Measurements from ENCODE around the gene SCAF8.

SCAF8 gene

GRCh38 chr6:154821638-154822037, 88.4 kb downstream of the SCAF8 start:
- TF ChIP-seq POLR2AphosphoS5 (IDR thresholded peaks at IDR 0.05; ENCODE audit: low read depth, low read length) (no peak), POU2F2 (IDR thresholded peaks at IDR 0.05; ENCODE audit: low read depth, low read length) (no peak), POLR2A (IDR thresholded peaks at IDR 0.05; ENCODE audit: low read depth, low read length) (no peak), SPI1 (IDR thresholded peaks at IDR 0.05; ENCODE audit: low read depth, low read length) (no peak), TAF1 (IDR thresholded peaks at IDR 0.05; ENCODE audit: low read depth, low read length) (no peak)
- DNase-seq (ENCODE audit: insufficient read length, low spot score) = no peak
- FAIRE-seq = peak; percentile 23

- TF ChIP-seq POLR2AphosphoS5 (IDR thresholded peaks at IDR 0.05; ENCODE audit: low read depth, low read length) = no peak
- TF ChIP-seq SPI1 (IDR thresholded peaks at IDR 0.05; ENCODE audit: low read depth, low read length) = no peak
- FAIRE-seq (no peak), DNase-seq (ENCODE audit: insufficient read length, low spot score) (no peak)
Measured at GRCh38 chr6:154822947-154823558, 89.8 kb downstream of the SCAF8 start.

GRCh38 chr6:154824076-154824475, 90.9 kb downstream of the SCAF8 start:
- DNase-seq (ENCODE audit: insufficient read length, low spot score) = no peak
- FAIRE-seq = no peak
- TF ChIP-seq POLR2A (IDR thresholded peaks at IDR 0.05; ENCODE audit: low read depth, low read length) = no peak

- no peak for TF ChIP-seq POLR2AphosphoS5 (IDR thresholded peaks at IDR 0.05; ENCODE audit: low read depth, low read length)
- DNase-seq (ENCODE audit: insufficient read length, low spot score) = no peak
- FAIRE-seq = no peak
Measured at GRCh38 chr6:154829970-154830369, 96.8 kb downstream of the SCAF8 start.

GRCh38 chr6:154830771-154831170, 97.6 kb downstream of the SCAF8 start:
- no peak for TF ChIP-seq PAX5 (IDR thresholded peaks at IDR 0.05; ENCODE audit: insufficient read depth, low read length, severe bottlenecking)
- FAIRE-seq = no peak
- DNase-seq (ENCODE audit: insufficient read length, low spot score) = no peak

GRCh38 chr6:154835307-154835706, 102.1 kb downstream of the SCAF8 start:
- DNase-seq (ENCODE audit: insufficient read length, low spot score) (no peak), FAIRE-seq (no peak)
- no peak for TF ChIP-seq POLR2A (IDR thresholded peaks at IDR 0.05; ENCODE audit: low read depth, low read length)
- TF ChIP-seq POLR2AphosphoS5 (IDR thresholded peaks at IDR 0.05; ENCODE audit: low read depth, low read length) = no peak
- no peak for TF ChIP-seq POU2F2 (IDR thresholded peaks at IDR 0.05; ENCODE audit: low read depth, low read length)
- TF ChIP-seq PAX5 (IDR thresholded peaks at IDR 0.05; ENCODE audit: insufficient read depth, low read length, severe bottlenecking) = no peak
- TF ChIP-seq TAF1 (IDR thresholded peaks at IDR 0.05; ENCODE audit: low read depth, low read length) = no peak

GRCh38 chr6:154839546-154839945, 106.3 kb downstream of the SCAF8 start:
- no peak for DNase-seq (ENCODE audit: insufficient read length, low spot score)
- no peak for TF ChIP-seq POLR2A (IDR thresholded peaks at IDR 0.05; ENCODE audit: low read depth, low read length)
- no peak for TF ChIP-seq TAF1 (IDR thresholded peaks at IDR 0.05; ENCODE audit: low read depth, low read length)
- no peak for TF ChIP-seq POU2F2 (IDR thresholded peaks at IDR 0.05; ENCODE audit: low read depth, low read length)
- TF ChIP-seq SPI1 (IDR thresholded peaks at IDR 0.05; ENCODE audit: low read depth, low read length) = no peak
- TF ChIP-seq PAX5 (IDR thresholded peaks at IDR 0.05; ENCODE audit: insufficient read depth, low read length, severe bottlenecking) = no peak
- TF ChIP-seq POLR2AphosphoS5 (IDR thresholded peaks at IDR 0.05; ENCODE audit: low read depth, low read length) = no peak
- no peak for FAIRE-seq

GRCh38 chr6:154840363-154840762, 107.1 kb downstream of the SCAF8 start:
- DNase-seq (ENCODE audit: insufficient read length, low spot score) (no peak), FAIRE-seq (no peak)
- no peak for TF ChIP-seq POLR2AphosphoS5 (IDR thresholded peaks at IDR 0.05; ENCODE audit: low read depth, low read length)
- no peak for TF ChIP-seq SPI1 (IDR thresholded peaks at IDR 0.05; ENCODE audit: low read depth, low read length)
- no peak for TF ChIP-seq PAX5 (IDR thresholded peaks at IDR 0.05; ENCODE audit: insufficient read depth, low read length, severe bottlenecking)

GRCh38 chr6:154841109-154841508, 107.9 kb downstream of the SCAF8 start:
- DNase-seq (ENCODE audit: insufficient read length, low spot score) (no peak), FAIRE-seq (peak; percentile 26)
- TF ChIP-seq POLR2AphosphoS5 (IDR thresholded peaks at IDR 0.05; ENCODE audit: low read depth, low read length) (no peak), POU2F2 (IDR thresholded peaks at IDR 0.05; ENCODE audit: low read depth, low read length) (no peak), PAX5 (IDR thresholded peaks at IDR 0.05; ENCODE audit: insufficient read depth, low read length, severe bottlenecking) (no peak), SPI1 (IDR thresholded peaks at IDR 0.05; ENCODE audit: low read depth, low read length) (no peak), TAF1 (IDR thresholded peaks at IDR 0.05; ENCODE audit: low read depth, low read length) (no peak), POLR2A (IDR thresholded peaks at IDR 0.05; ENCODE audit: low read depth, low read length) (no peak)

GRCh38 chr6:154842833-154843232, 109.6 kb downstream of the SCAF8 start:
- FAIRE-seq = no peak
- TF ChIP-seq SPI1 (IDR thresholded peaks at IDR 0.05; ENCODE audit: low read depth, low read length) = no peak
- no peak for TF ChIP-seq POLR2A (IDR thresholded peaks at IDR 0.05; ENCODE audit: low read depth, low read length)
- TF ChIP-seq TAF1 (IDR thresholded peaks at IDR 0.05; ENCODE audit: low read depth, low read length) = no peak
- no peak for TF ChIP-seq PAX5 (IDR thresholded peaks at IDR 0.05; ENCODE audit: insufficient read depth, low read length, severe bottlenecking)
- no peak for TF ChIP-seq POLR2AphosphoS5 (IDR thresholded peaks at IDR 0.05; ENCODE audit: low read depth, low read length)
- no peak for TF ChIP-seq POU2F2 (IDR thresholded peaks at IDR 0.05; ENCODE audit: low read depth, low read length)
- DNase-seq (ENCODE audit: insufficient read length, low spot score) = no peak

GRCh38 chr6:154847318-154847717, 114.1 kb downstream of the SCAF8 start:
- no peak for FAIRE-seq
- TF ChIP-seq SPI1 (IDR thresholded peaks at IDR 0.05; ENCODE audit: low read depth, low read length) (no peak), POLR2AphosphoS5 (IDR thresholded peaks at IDR 0.05; ENCODE audit: low read depth, low read length) (no peak), TAF1 (IDR thresholded peaks at IDR 0.05; ENCODE audit: low read depth, low read length) (no peak), POU2F2 (IDR thresholded peaks at IDR 0.05; ENCODE audit: low read depth, low read length) (no peak), POLR2A (IDR thresholded peaks at IDR 0.05; ENCODE audit: low read depth, low read length) (no peak)
- no peak for DNase-seq (ENCODE audit: insufficient read length, low spot score)
